ENCODE measurements around the gene KLHL10. TPM values are rescaled to one million over a fixed set of nuclear protein-coding genes. Genes with fewer than 3 reads are reported as not detected.

Gene KLHL10
- total RNA-seq, 1 donor from 2014 or later = not detected

DNA sequence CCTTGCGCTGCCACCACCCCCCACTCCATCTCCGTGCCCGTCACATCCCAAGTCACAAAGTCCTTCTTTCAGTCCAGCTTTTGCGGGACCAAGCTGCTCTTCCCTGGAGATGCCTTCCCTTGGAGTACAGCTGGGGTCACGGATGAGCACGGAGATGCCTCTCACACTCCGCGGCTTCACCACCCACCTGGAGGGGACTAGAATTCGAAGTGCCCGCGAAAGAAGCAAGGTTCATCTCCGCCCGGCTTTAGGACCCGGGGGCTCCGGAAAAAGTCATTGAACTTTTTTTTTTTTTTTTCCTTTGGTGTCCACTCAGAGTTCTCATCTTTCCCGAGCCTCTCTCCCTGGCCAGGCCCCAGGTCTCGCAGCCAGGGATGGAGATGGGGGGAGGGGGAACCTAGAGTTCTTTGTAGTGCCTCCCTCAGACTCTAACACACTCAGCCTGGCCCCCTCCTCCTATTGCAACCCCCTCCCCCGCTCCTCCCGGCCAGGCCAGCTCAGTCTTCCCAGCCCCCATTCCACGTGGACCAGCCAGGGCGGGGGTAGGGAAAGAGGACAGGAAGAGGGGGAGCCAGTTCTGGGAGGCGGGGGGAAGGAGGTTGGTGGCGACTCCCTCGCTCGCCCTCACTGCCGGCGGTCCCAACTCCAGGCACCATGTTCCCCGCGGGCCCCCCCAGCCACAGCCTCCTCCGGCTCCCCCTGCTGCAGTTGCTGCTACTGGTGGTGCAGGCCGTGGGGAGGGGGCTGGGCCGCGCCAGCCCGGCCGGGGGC, 25.1 kb upstream of the KLHL10 start, which contains the start of gene FKBP10:
Gene FKBP10 (plus strand): TSS at position 624 of the 771 bp plus-strand sequence. CDS start 31 bp downstream, at position 655.
- peak in 1 of 2 donors; percentile 84 for DNase-seq (ENCODE audit: low spot score in 2 of 2)
- no peaks in the 10 kb centered on the region for H3K9me3 ChIP-seq
- TF ChIP-seq, protein P1, sequence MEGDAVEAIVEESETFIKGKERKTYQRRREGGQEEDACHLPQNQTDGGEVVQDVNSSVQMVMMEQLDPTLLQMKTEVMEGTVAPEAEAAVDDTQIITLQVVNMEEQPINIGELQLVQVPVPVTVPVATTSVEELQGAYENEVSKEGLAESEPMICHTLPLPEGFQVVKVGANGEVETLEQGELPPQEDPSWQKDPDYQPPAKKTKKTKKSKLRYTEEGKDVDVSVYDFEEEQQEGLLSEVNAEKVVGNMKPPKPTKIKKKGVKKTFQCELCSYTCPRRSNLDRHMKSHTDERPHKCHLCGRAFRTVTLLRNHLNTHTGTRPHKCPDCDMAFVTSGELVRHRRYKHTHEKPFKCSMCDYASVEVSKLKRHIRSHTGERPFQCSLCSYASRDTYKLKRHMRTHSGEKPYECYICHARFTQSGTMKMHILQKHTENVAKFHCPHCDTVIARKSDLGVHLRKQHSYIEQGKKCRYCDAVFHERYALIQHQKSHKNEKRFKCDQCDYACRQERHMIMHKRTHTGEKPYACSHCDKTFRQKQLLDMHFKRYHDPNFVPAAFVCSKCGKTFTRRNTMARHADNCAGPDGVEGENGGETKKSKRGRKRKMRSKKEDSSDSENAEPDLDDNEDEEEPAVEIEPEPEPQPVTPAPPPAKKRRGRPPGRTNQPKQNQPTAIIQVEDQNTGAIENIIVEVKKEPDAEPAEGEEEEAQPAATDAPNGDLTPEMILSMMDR (IDR thresholded peaks at IDR 0.05) = no peak
- intact Hi-C loops (cut with DNase I) = loop anchor here (1.0 to 2.0 kb wide), 2 partner anchors 52 to 107 kb away; partner anchors contain the start of gene KLHL11
- H3K4me3 ChIP-seq = peak within 1 kb of the TSS; percentile 81 to 89
- no peaks in the 10 kb centered on the region for H3K27me3 ChIP-seq
- H3K27ac ChIP-seq = peak within 1 kb of the TSS; percentile 77 to 87
- peaks cover 0 to 3% of the 10 kb centered on the region in 2 donors for H3K36me3 ChIP-seq
- H3K4me1 ChIP-seq = peaks cover 10 to 20% of the 10 kb centered on the region in 2 donors

DNA sequence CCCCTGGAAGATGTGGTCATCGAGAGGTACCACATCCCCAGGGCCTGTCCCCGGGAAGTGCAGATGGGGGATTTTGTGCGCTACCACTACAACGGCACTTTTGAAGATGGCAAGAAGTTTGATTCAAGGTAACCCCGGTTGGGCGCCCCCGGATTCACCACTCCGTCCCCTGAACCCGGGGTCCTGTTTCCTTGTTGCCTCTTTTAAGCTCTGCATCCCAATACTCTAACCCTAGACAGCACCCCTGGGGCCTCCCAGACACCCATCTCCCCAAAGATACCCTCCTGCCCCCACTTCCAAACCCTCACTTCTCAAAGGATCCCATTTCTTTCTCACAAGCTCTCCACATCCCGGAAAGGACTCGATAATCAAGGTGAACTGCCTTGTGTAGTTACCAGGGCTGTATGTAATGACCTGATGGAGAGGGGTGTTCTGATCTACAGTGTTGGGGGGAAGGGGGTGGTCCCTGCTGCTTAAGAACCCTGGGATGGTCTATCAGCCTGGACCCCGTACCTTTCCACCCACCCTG, 24.4 kb upstream of the KLHL10 start:
- H3K36me3 ChIP-seq = peaks cover 0 to 5% of the 10 kb centered on the region in 2 donors
- intact Hi-C loops (cut with DNase I) = loop anchor here (2.0 kb wide), 1 partner anchor 52 kb away; the partner anchor contains the start of gene KLHL11
- peak overlapping the region; percentile 81 to 89 for H3K4me3 ChIP-seq
- no peaks in the 10 kb centered on the region for H3K9me3 ChIP-seq
- no peak for DNase-seq (ENCODE audit: low spot score in 2 of 2)
- peak overlapping the region; percentile 77 to 87 for H3K27ac ChIP-seq
- peaks cover 10 to 20% of the 10 kb centered on the region in 2 donors for H3K4me1 ChIP-seq
- no peaks in the 10 kb centered on the region for H3K27me3 ChIP-seq
- TF ChIP-seq, protein P1 (IDR thresholded peaks at IDR 0.05) = no peak

DNA sequence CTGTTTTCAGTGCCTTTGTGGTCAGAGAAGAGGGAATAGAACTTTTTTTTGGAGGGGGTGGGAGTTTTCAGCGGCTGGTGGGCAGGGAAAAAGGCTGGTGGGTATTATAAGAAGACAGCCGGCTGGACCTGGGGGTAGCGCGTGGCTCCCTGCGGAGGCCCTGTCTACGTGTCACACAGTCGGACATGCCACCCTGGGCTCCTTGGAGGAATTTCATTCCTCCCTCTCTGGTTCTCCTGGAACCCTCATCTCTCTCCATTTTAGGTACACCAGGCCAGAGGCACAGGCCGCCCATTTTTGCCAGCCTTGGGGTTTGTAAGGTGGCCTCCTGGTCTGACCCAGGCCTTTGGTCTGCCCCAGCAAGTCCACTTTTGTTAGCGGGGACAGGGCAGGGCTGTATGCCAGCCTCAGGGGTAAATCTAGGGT, 23.9 kb upstream of the KLHL10 start:
- intact Hi-C loops (cut with DNase I) = loop anchor here (2.0 kb wide), 1 partner anchor 51 kb away; the partner anchor contains the start of gene KLHL11
- TF ChIP-seq, protein P1 (IDR thresholded peaks at IDR 0.05) = no peak
- Histone ChIP-seq H3K36me3 (peaks cover 0 to 7% of the 10 kb centered on the region in 2 donors), H3K4me3 (peak overlapping the region; percentile 81 to 89), H3K27me3 (no peaks in the 10 kb centered on the region), H3K9me3 (no peaks in the 10 kb centered on the region), H3K4me1 (peaks cover 10 to 20% of the 10 kb centered on the region in 2 donors), H3K27ac (peak overlapping the region; percentile 77 to 87)
- no peak for DNase-seq (ENCODE audit: low spot score in 2 of 2)

DNA sequence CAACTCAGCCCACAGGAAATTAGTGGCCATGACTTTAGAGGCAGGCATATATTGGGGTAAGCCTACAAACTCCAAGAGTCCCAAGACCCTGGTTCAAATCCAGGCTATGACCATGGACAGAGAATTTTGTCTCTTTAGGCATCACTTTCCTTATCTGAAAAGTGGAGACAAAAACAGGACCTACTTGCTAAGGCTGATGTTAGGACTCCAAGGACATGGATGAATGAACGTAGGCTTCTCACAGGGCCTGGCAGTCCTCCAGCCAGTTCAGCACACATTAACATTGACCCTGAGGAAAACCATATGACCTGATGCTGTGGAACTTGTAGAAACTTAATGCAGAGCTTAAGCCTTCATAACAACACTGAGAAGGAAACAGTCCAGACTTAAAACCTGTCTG, 23.4 kb upstream of the KLHL10 start:
- intact Hi-C loops (cut with DNase I) = no loop called here

DNA sequence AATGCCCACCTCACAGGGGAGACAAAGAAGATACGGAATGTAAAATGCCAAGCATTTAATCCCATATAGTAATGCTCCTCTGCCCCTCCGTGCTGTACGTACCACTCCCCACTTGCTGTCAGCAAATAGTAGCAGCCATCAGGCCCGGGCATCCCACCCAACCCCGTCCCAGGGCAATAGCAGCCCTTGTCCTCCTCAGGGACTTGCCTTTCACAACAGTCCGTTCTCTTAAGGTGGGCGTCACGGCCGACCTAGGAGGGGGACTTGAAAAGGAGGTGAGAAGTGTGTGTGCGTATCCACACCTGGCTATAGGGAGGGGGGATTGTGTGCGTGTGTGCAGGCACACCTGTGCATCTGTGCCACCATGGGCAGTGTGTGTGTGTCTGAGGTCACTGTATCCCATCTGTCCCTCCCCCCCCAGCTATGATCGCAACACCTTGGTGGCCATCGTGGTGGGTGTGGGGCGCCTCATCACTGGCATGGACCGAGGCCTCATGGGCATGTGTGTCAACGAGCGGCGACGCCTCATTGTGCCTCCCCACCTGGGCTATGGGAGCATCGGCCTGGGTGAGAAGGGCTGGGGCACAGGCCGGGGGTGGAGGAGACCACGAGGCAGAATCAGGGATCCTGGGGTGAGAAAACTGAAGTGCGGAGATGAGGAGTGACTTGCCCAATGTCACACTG, 20.8 kb upstream of the KLHL10 start:
- Histone ChIP-seq H3K4me3 (no peak overlapping the region), H3K36me3 (peaks cover 0 to 7% of the 10 kb centered on the region in 2 donors), H3K27ac (no peak overlapping the region), H3K27me3 (no peaks in the 10 kb centered on the region), H3K9me3 (no peaks in the 10 kb centered on the region), H3K4me1 (peaks cover 0 to 7% of the 10 kb centered on the region in 2 donors)
- intact Hi-C loops (cut with DNase I) = no loop called here
- TF ChIP-seq, protein P1 (IDR thresholded peaks at IDR 0.05) = no peak
- DNase-seq (ENCODE audit: low spot score in 2 of 2) = no peak

More for the DNA sequence above, 23.4 kb upstream of the KLHL10 start:
- Histone ChIP-seq H3K4me3 (peak overlapping the region in 1 of 2 donors; percentile 89), H3K36me3 (peaks cover 0 to 7% of the 10 kb centered on the region in 2 donors), H3K4me1 (peaks cover 10 to 20% of the 10 kb centered on the region in 2 donors), H3K27me3 (no peaks in the 10 kb centered on the region), H3K27ac (peak overlapping the region; percentile 77 to 87), H3K9me3 (no peaks in the 10 kb centered on the region)
- TF ChIP-seq, protein P1 (IDR thresholded peaks at IDR 0.05) = no peak
- DNase-seq (ENCODE audit: low spot score in 2 of 2) = no peak

Measured in ascending aorta (tissue), 2 donors.